ENCODE results near the gene MYRIP. TPM values are rescaled to one million over a fixed set of nuclear protein-coding genes. Genes with fewer than 3 reads are reported as not detected.

MYRIP gene
- total RNA-seq, 1 experiment from 2014 or later, result 1.6 TPM

- ChIA-PET CTCF (interaction anchor here (1.2 to 4.1 kb wide), 2 partner anchors 8 to 119 kb away, joined by 3 to 37 read pairs; no protein-coding TSS in a partner anchor), POLR2A (no interaction called here)
- Mint-ChIP-seq H3K9me3 (no peaks in the 10 kb centered on the region), H3K4me3 (no peak overlapping the region), H3K27ac (no peak overlapping the region), H3K27me3 (ENCODE audit: low read depth) (no peaks in the 10 kb centered on the region; the same call in 1 of the 2 replicates), H3K36me3 (no peaks in the 10 kb centered on the region), H3K4me1 (peaks cover 7% of the 10 kb centered on the region; the same call in 1 of the 2 replicates)
- no peak for ATAC-seq
- no peak for DNase-seq (ENCODE audit: low spot score)
- TF ChIP-seq ZMAT4 (CRISPR knock-in tag; IDR thresholded peaks at IDR 0.05) (no peak), NR2C2 (CRISPR knock-in tag; IDR thresholded peaks at IDR 0.05) (no peak), USF1 (CRISPR knock-in tag; IDR thresholded peaks at IDR 0.05) (no peak), ELF4 (CRISPR knock-in tag; IDR thresholded peaks at IDR 0.05; ENCODE audit: low read depth) (no peak), CDX4 (CRISPR knock-in tag; IDR thresholded peaks at IDR 0.05; ENCODE audit: borderline replicate concordance) (no peak), IRF1 (CRISPR knock-in tag; IDR thresholded peaks at IDR 0.05) (no peak), E2F1 (CRISPR knock-in tag; IDR thresholded peaks at IDR 0.05) (no peak), CREM (CRISPR knock-in tag; IDR thresholded peaks at IDR 0.05) (no peak), ZNF317 (CRISPR knock-in tag; IDR thresholded peaks at IDR 0.05; ENCODE audit: borderline replicate concordance, low read depth) (no peak), ZNF232 (CRISPR knock-in tag; IDR thresholded peaks at IDR 0.05) (no peak)
These were observed 380.6 kb downstream of the MYRIP start for GRCh38 chr3:40190056-40190455.

GRCh38 chr3:40191251-40191650 lies 381.8 kb downstream of the MYRIP start:
- POLR2A ChIA-PET, result interaction anchor here (1.0 to 1.9 kb wide), 2 partner anchors 118 to 124 kb away, joined by 6 to 7 read pairs; partner anchors contain the start of gene EIF1B
- H3K36me3 Mint-ChIP-seq, result no peaks in the 10 kb centered on the region
- CTCF ChIA-PET, result interaction anchor here (0.6 to 4.1 kb wide), 24 partner anchors 9 to 261 kb away, joined by 3 to 49 read pairs (median 6); partner anchors contain the start of gene EIF1B
- DNase-seq (ENCODE audit: low spot score) (no peak), ATAC-seq (no peak)
- H3K27me3 Mint-ChIP-seq (ENCODE audit: low read depth), result no peaks in the 10 kb centered on the region; the same call in 1 of the 2 replicates
- H3K4me3 Mint-ChIP-seq, result no peak overlapping the region
- H3K9me3 Mint-ChIP-seq, result no peaks in the 10 kb centered on the region
- H3K4me1 Mint-ChIP-seq, result peaks cover 7% of the 10 kb centered on the region; the same call in 1 of the 2 replicates
- no peak overlapping the region for H3K27ac Mint-ChIP-seq
- TF ChIP-seq ZBTB21 (CRISPR knock-in tag; IDR thresholded peaks at IDR 0.05; ENCODE audit: borderline replicate concordance), result no peak
- TF ChIP-seq ERG (CRISPR knock-in tag; IDR thresholded peaks at IDR 0.05), result no peak
- no peak for TF ChIP-seq NFATC4 (CRISPR knock-in tag; IDR thresholded peaks at IDR 0.05)
- no peak for TF ChIP-seq ZNF532 (CRISPR knock-in tag; IDR thresholded peaks at IDR 0.05; ENCODE audit: borderline replicate concordance)
- TF ChIP-seq STAT6 (CRISPR knock-in tag; conservative IDR thresholded peaks at IDR 0.05; ENCODE audit: low read depth), result no peak
- no peak for TF ChIP-seq ATF6 (CRISPR knock-in tag; IDR thresholded peaks at IDR 0.05)
- no peak for TF ChIP-seq SOX15 (CRISPR knock-in tag; IDR thresholded peaks at IDR 0.05)
- TF ChIP-seq ZNF138 (CRISPR knock-in tag; conservative IDR thresholded peaks at IDR 0.05), result no peak
- TF ChIP-seq GRHL2 (CRISPR knock-in tag; IDR thresholded peaks at IDR 0.05; ENCODE audit: insufficient replicate concordance, severe bottlenecking), result no peak
- no peak for TF ChIP-seq NFYB (CRISPR knock-in tag; conservative IDR thresholded peaks at IDR 0.05; ENCODE audit: low read depth)
